Vagina (tissue), 2 donors: ENCODE measurements around the gene FAM222A. TPM values are rescaled to one million over a fixed set of nuclear protein-coding genes. Genes with fewer than 3 reads are reported as not detected.

Experiments
- DNase-seq, 2 donors: peaks; one replicate each; pipeline ENCODE4 v3.0.0-alpha.2; 2017; ENCODE audit errors: extremely low spot score in 2 of 2
- H3K27ac ChIP-seq: fragments of 200-600 bp; sonication (generic); one replicate; pipeline ENCODE4 v1.5.1; 2019
- H3K27me3 ChIP-seq: fragments of 200-600 bp; sonication (generic); one replicate; pipeline ENCODE4 v1.5.1; 2019
- H3K36me3 ChIP-seq, 2 donors: fragments of 200-600 bp; sonication (generic); one replicate each; pipeline ENCODE4 v1.5.1; 2017 to 2019
- H3K4me1 ChIP-seq: fragments of 200-600 bp; sonication (generic); one replicate; pipeline ENCODE4 v1.5.1; 2019
- H3K4me3 ChIP-seq, 2 donors: fragments of 200-600 bp; sonication (generic); 1 replicate in 1 of 2; 2 replicates in 1 of 2; pipeline ENCODE4 v1.5.1; 2016 to 2019
- H3K9me3 ChIP-seq: fragments of 200-600 bp; sonication (generic); one replicate; pipeline ENCODE4 v1.5.1; 2019
- POLR2A ChIP-seq, 2 donors: fragments of 450-650 bp; IDR thresholded peaks; one replicate each; pipeline ENCODE4 v1.6.1; 2017; ENCODE audit warnings: antibody characterized with exemption in 2 of 2, mild to moderate bottlenecking in 2 of 2, moderate library complexity in 2 of 2
- POLR2AphosphoS5 ChIP-seq, 2 donors: sonication (generic); formaldehyde crosslinking; IDR thresholded peaks; one replicate each; pipeline ENCODE4 v1.9.0; 2017; ENCODE audit warnings: antibody characterized with exemption in 2 of 2, mild to moderate bottlenecking in 2 of 2, low read depth in 1 of 2; ENCODE audit not compliant: insufficient read depth in 1 of 2
- intact Hi-C: fragments of 100-400 bp; cut with DNase I; formaldehyde crosslinking; loops from one replicate; pipeline ENCODE4 v1.15.1; 2023
- total RNA-seq: library from RNA; depleted of rRNA; stranded (reverse); fragments of >200 nt; gene quantifications from one replicate; pipeline ENCODE4 v1.2.3, GENCODE V29; 2016
- TF ChIP-seq, protein P1 (sequence below), 3 experiments: fragments of 450-650 bp in 2 of 3; fragments of 200-600 bp in 1 of 3; sonication (generic) in 1 of 3; IDR thresholded peaks; one replicate each; pipeline ENCODE4 v1.5.1; 2017 to 2019; ENCODE audit warnings: antibody characterized with exemption in 3 of 3, mild to moderate bottlenecking in 2 of 3, moderate library complexity in 2 of 3

The FAM222A gene
- total RNA-seq, 1 donor from 2014 or later: 1.5 TPM

DNA sequence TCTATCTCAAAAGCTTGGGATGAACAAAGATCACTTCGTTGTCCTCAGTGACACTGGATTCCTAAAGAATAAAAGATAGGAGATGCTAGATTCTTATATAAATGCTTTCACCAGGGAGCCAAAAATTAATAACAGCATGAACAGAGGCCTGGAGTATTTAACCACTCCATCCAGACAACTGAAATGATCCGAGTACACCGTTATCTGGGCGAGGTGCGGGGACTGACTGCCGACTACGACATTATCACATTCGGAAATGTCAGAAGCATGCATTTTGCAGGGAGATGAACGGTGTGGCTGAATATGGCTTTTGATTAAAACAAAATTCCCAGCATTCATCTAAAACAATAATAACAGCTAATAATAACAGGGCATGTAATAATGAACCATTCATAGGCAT is 63.0 kb downstream of the FAM222A start:
- DNase-seq: no peak
- intact Hi-C loops: loop anchor here (5.0 to 10.0 kb wide), 2 partner anchors 179 to 252 kb away; no protein-coding TSS in a partner anchor
- Histone ChIP-seq H3K4me3 (no peak overlapping the region), H3K9me3 (no peaks in the 10 kb centered on the region), H3K4me1 (no peaks in the 10 kb centered on the region), H3K27me3 (no peaks in the 10 kb centered on the region), H3K36me3 (no peaks in the 10 kb centered on the region), H3K27ac (no peak overlapping the region)
- TF ChIP-seq POLR2AphosphoS5 (IDR thresholded peaks at IDR 0.05; ENCODE audit: insufficient read depth in 1 of 2, low read depth in 1 of 2) (no peak), POLR2A (IDR thresholded peaks at IDR 0.05) (no peak)
- TF ChIP-seq, protein P1, sequence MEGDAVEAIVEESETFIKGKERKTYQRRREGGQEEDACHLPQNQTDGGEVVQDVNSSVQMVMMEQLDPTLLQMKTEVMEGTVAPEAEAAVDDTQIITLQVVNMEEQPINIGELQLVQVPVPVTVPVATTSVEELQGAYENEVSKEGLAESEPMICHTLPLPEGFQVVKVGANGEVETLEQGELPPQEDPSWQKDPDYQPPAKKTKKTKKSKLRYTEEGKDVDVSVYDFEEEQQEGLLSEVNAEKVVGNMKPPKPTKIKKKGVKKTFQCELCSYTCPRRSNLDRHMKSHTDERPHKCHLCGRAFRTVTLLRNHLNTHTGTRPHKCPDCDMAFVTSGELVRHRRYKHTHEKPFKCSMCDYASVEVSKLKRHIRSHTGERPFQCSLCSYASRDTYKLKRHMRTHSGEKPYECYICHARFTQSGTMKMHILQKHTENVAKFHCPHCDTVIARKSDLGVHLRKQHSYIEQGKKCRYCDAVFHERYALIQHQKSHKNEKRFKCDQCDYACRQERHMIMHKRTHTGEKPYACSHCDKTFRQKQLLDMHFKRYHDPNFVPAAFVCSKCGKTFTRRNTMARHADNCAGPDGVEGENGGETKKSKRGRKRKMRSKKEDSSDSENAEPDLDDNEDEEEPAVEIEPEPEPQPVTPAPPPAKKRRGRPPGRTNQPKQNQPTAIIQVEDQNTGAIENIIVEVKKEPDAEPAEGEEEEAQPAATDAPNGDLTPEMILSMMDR (IDR thresholded peaks at IDR 0.05): no peak

DNA sequence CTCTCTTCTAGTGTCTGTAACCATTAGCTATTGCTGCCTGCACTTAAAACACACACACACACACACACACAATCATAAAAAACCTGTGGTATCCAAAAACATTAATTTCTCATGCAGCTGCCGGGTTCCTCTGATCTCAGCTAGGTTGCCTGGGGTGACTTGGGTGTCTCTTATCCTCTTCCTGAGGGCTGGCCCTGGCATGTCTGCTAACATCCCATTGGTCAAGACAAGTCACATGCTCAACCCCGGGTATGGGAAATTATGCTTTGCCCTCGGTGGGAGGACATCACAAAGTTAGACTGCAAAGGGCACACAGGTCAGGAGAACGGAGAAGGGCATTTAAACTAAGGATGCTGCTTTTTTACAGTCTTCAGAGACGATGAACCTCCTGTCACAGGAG is 63.9 kb downstream of the FAM222A start:
- no peaks in the 10 kb centered on the region for H3K9me3 ChIP-seq
- H3K36me3 ChIP-seq: no peaks in the 10 kb centered on the region
- TF ChIP-seq POLR2A (IDR thresholded peaks at IDR 0.05) (no peak), POLR2AphosphoS5 (IDR thresholded peaks at IDR 0.05; ENCODE audit: insufficient read depth in 1 of 2, low read depth in 1 of 2) (no peak)
- TF ChIP-seq, protein P1 (IDR thresholded peaks at IDR 0.05): no peak
- H3K27me3 ChIP-seq: no peaks in the 10 kb centered on the region
- intact Hi-C loops: loop anchor here (5.0 to 10.0 kb wide), 2 partner anchors 180 to 253 kb away; no protein-coding TSS in a partner anchor
- no peak overlapping the region for H3K4me3 ChIP-seq
- H3K27ac ChIP-seq: no peak overlapping the region
- DNase-seq: no peak
- no peaks in the 10 kb centered on the region for H3K4me1 ChIP-seq

DNA sequence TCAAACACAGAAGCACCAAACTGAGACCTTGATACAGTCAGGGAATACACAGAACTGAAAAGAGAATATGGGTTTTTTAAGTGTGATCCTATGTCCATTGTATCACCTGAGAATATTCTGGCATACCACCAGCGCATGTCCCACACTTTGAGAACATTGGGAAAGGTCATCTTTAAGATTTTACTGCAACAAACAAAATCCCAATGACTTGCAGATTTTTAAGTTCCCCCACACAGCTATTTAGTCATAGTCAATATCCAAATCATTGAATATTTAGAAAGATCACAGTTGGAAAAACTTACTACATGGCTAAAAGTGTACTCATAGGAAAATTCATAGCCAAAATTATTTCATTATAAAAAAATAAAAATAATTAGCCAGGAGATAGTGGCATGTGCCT is 65.1 kb downstream of the FAM222A start:
- intact Hi-C loops: loop anchor here (5.0 to 10.0 kb wide), 2 partner anchors 181 to 254 kb away; no protein-coding TSS in a partner anchor

DNA sequence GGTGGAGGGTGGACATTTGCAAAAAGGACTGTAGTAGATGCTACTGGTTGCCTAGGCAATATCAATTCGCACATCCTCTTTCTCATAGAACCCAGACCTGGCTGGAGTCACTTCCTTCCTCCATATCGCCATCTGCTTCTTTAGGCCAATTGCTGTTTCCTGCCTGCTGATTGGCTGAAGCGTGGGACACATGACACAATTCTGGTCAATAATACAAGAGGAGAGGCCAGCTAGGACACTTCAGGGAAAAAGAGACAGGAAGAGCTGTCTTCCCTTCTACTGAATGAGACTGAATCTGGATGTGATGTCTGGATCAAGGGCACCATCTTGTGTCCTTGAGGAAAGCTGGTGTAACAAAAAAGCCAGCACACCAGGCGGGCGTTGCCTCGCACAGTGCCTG is 65.8 kb downstream of the FAM222A start:
- H3K4me1 ChIP-seq: no peaks in the 10 kb centered on the region
- H3K9me3 ChIP-seq: no peaks in the 10 kb centered on the region
- H3K4me3 ChIP-seq: no peak overlapping the region
- intact Hi-C loops: loop anchor here (5.0 to 10.0 kb wide), 2 partner anchors 182 to 255 kb away; no protein-coding TSS in a partner anchor
- DNase-seq: no peak
- H3K36me3 ChIP-seq: no peaks in the 10 kb centered on the region
- no peak overlapping the region for H3K27ac ChIP-seq
- TF ChIP-seq POLR2A (IDR thresholded peaks at IDR 0.05) (no peak), POLR2AphosphoS5 (IDR thresholded peaks at IDR 0.05; ENCODE audit: insufficient read depth in 1 of 2, low read depth in 1 of 2) (no peak)
- TF ChIP-seq, protein P1 (IDR thresholded peaks at IDR 0.05): no peak
- no peaks in the 10 kb centered on the region for H3K27me3 ChIP-seq

More for the DNA sequence above, 65.1 kb downstream of the FAM222A start:
- Histone ChIP-seq H3K27ac (no peak overlapping the region), H3K4me3 (no peak overlapping the region), H3K4me1 (no peaks in the 10 kb centered on the region), H3K27me3 (no peaks in the 10 kb centered on the region), H3K36me3 (no peaks in the 10 kb centered on the region), H3K9me3 (no peaks in the 10 kb centered on the region)
- TF ChIP-seq, protein P1 (IDR thresholded peaks at IDR 0.05): no peak
- TF ChIP-seq POLR2A (IDR thresholded peaks at IDR 0.05) (no peak), POLR2AphosphoS5 (IDR thresholded peaks at IDR 0.05; ENCODE audit: insufficient read depth in 1 of 2, low read depth in 1 of 2) (no peak)
- DNase-seq: no peak

DNA sequence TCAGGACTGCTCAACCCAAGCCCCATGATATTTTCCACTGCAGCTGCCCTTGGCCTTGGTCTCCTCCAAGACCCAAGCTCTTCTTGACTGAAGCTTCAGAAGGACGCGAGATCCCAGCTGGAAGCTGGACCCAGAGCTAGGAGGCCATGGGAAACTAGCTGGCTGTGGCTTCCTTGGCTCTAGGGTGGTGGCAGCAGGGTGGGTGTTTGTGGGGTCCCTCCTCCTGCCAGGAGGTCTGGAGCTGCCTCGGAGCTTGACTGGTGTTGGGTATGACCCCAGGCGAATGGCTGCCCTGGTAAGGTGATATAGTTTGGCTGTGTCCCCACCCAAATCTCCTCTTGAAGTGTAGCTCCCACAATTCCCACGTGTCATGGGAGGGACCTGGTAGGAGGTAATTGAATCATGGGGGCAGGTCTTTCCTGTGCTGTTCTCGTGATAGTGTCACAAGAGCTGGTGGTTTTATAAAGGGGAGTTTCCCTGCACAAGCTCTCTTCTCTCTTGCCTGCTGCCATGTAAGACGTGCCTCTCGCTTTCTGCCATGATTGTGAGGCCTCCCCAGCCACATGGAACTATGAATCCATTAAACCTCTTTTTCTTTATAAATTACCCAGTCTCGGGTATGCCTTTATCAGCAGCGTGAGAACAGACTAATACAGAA is 68.2 kb downstream of the FAM222A start:
- TF ChIP-seq POLR2AphosphoS5 (IDR thresholded peaks at IDR 0.05; ENCODE audit: insufficient read depth in 1 of 2, low read depth in 1 of 2): no peak
- TF ChIP-seq, protein P1 (IDR thresholded peaks at IDR 0.05): no peak
- TF ChIP-seq POLR2A (IDR thresholded peaks at IDR 0.05): no peak
- H3K9me3 ChIP-seq: no peaks in the 10 kb centered on the region
- H3K27me3 ChIP-seq: no peaks in the 10 kb centered on the region
- no peak for DNase-seq
- intact Hi-C loops: no loop called here
- no peak overlapping the region for H3K27ac ChIP-seq
- H3K36me3 ChIP-seq: no peaks in the 10 kb centered on the region
- H3K4me3 ChIP-seq: no peak overlapping the region
- no peaks in the 10 kb centered on the region for H3K4me1 ChIP-seq
